HepG2 (cell line): Measurements from ENCODE around the gene OR6S1. TPM values are rescaled to one million over a fixed set of nuclear protein-coding genes. Genes with fewer than 3 reads are reported as not detected.
A peak's percentile ranks its signal among the peaks of the same experiment; 100 is the strongest.

Experiments used
- CENPT ChIP-seq: sonication (generic); formaldehyde crosslinking; IDR thresholded peaks from 2 replicates; pipeline ENCODE4 v1.8.0; 2022; ENCODE audit warnings: low read depth, mild to moderate bottlenecking, moderate library complexity, missing genetic modification reagents
- EEA1 ChIP-seq: sonication (generic); formaldehyde crosslinking; IDR thresholded peaks from 2 replicates; pipeline ENCODE4 v1.5.1; 2020; ENCODE audit warnings: mild to moderate bottlenecking, missing genetic modification reagents, borderline replicate concordance
- ELF1 ChIP-seq: sonication (generic); formaldehyde crosslinking; IDR thresholded peaks from 2 replicates; pipeline ENCODE4 v1.4.0; 2020; ENCODE audit warnings: missing genetic modification reagents
- FOXP1 ChIP-seq, 2 experiments: fragments of 450-650 bp in 1 of 2; IDR thresholded peaks; 2 replicates each; pipeline ENCODE4 v1.6.1; 2017 to 2018; ENCODE audit warnings: antibody characterized with exemption in 1 of 2
- KLF11 ChIP-seq: IDR thresholded peaks from 2 replicates; pipeline ENCODE4 v1.6.1; 2016; ENCODE audit warnings: missing compliant biosample characterization
- RARG ChIP-seq: sonication (generic); formaldehyde crosslinking; IDR thresholded peaks from 2 replicates; pipeline ENCODE4 v1.4.0; 2020; ENCODE audit warnings: low read depth, mild to moderate bottlenecking, missing genetic modification reagents
- RFX5 ChIP-seq: IDR thresholded peaks from 2 replicates; pipeline ENCODE4 v1.6.1; 2011; ENCODE audit warnings: low read depth, low read length, improper control_type of control experiment
- SAP130 ChIP-seq: IDR thresholded peaks from 2 replicates; pipeline ENCODE4 v1.6.1; 2016; ENCODE audit warnings: low read depth
- SIX1 ChIP-seq: sonication (generic); formaldehyde crosslinking; IDR thresholded peaks from 2 replicates; pipeline ENCODE4 v1.4.0; 2020; ENCODE audit warnings: missing genetic modification reagents, borderline replicate concordance
- SNAPC2 ChIP-seq: sonication (generic); formaldehyde crosslinking; IDR thresholded peaks from 2 replicates; pipeline ENCODE4 v1.8.1; 2022; ENCODE audit warnings: mild to moderate bottlenecking, missing genetic modification reagents
- TFDP1 ChIP-seq: IDR thresholded peaks from 2 replicates; pipeline ENCODE4 v1.6.1; 2016; ENCODE audit warnings: missing compliant biosample characterization, missing genetic modification reagents, borderline replicate concordance
- ZKSCAN5 ChIP-seq: sonication (generic); formaldehyde crosslinking; IDR thresholded peaks from 2 replicates; pipeline ENCODE4 v1.5.1; 2020; ENCODE audit warnings: mild to moderate bottlenecking, missing genetic modification reagents
- ZNF12 ChIP-seq: sonication (generic); formaldehyde crosslinking; IDR thresholded peaks from 2 replicates; pipeline ENCODE4 v1.5.0; 2020; ENCODE audit warnings: missing genetic modification reagents
- ZNF414 ChIP-seq: sonication (generic); formaldehyde crosslinking; IDR thresholded peaks from 2 replicates; pipeline ENCODE4 v1.5.0; 2020; ENCODE audit warnings: missing genetic modification reagents
- ZNF510 ChIP-seq: sonication (generic); formaldehyde crosslinking; IDR thresholded peaks from 2 replicates; pipeline ENCODE4 v1.4.0; 2020; ENCODE audit warnings: low read depth, mild to moderate bottlenecking, missing genetic modification reagents
- ZNF569 ChIP-seq: sonication (generic); formaldehyde crosslinking; IDR thresholded peaks from 2 replicates; pipeline ENCODE4 v1.5.0; 2020; ENCODE audit warnings: mild to moderate bottlenecking, missing genetic modification reagents, moderate library complexity, borderline replicate concordance
- ZNF670 ChIP-seq: sonication (generic); formaldehyde crosslinking; IDR thresholded peaks from 2 replicates; pipeline ENCODE4 v1.8.0; 2022; ENCODE audit warnings: mild to moderate bottlenecking, missing genetic modification reagents, borderline replicate concordance
- ZNF782 ChIP-seq: sonication (generic); formaldehyde crosslinking; IDR thresholded peaks from 2 replicates; pipeline ENCODE4 v1.4.0; 2020; ENCODE audit warnings: missing genetic modification reagents, mild to moderate bottlenecking, borderline replicate concordance
- polyA plus RNA-seq, 8 experiments: library from polyadenylated mRNA; depleted of rRNA in 3 of 8; stranded (reverse) in 7 of 8; unstranded in 1 of 8; fragments of >200 nt; fragmentation: Illumina TruSeq in 4 of 8; extraction: Trizol in 4 of 8; gene quantifications; 2 replicates each; pipeline versions ENCODE4 v1.2.1 to v1.2.3, GENCODE V29; 2011 to 2016; ENCODE audit warnings: low read depth in 4 of 8, missing spikeins in 1 of 8, mixed read lengths in 1 of 8; ENCODE audit not compliant: insufficient read depth in 1 of 8
- total RNA-seq, 5 experiments: library from RNA; depleted of rRNA; stranded (reverse); fragments of >200 nt; fragmentation: Illumina TruSeq; extraction: Trizol; gene quantifications; 2 replicates each; pipeline ENCODE4 v1.2.3, GENCODE V29; 2016; ENCODE audit warnings: low read depth in 1 of 5
- TF ChIP-seq, protein P1 (sequence below): sonication (generic); formaldehyde crosslinking; conservative IDR thresholded peaks from 2 replicates; pipeline ENCODE4 v1.8.1; 2023; ENCODE audit warnings: missing genetic modification reagents
- TF ChIP-seq, protein P2 (sequence below): IDR thresholded peaks from 2 replicates; pipeline ENCODE4 v1.4.0; 2020; ENCODE audit warnings: mild to moderate bottlenecking, missing genetic modification reagents
- TF ChIP-seq, protein P3 (sequence below): sonication (generic); formaldehyde crosslinking; IDR thresholded peaks from 2 replicates; pipeline ENCODE4 v1.4.0; 2020; ENCODE audit warnings: missing genetic modification reagents, borderline replicate concordance

OR6S1 gene
- total and polyA plus RNA-seq, 2 of the 13 experiments (the other 11 are each of a cell fraction or from before 2014, with no cell fraction given) = 0.09 TPM; not detected in 1

DNA sequence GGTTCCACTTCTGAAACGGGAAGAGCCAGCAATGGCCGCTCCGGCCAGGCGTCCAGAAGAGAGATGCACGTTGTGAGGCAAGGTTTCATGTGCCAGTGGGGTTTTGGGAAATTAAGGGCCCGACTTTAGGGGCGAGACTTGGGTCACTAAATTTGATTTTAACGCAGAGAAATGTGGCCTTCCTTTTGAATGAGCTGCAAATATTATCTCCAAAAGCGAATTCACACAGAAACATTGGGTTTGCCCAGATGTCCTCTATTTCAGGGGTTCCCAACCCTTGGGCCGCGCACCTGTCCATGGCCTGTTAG, 40.6 kb upstream of the OR6S1 start (continued):
- TF ChIP-seq TFDP1 (0 out of 2 replicates have a peak, but pooled peaks have one; percentile 5), SAP130 (no peak), SIX1 (no peak), KLF11 (CRISPR knock-in tag) (no peak), ZNF670 (CRISPR knock-in tag) (peak; percentile 11; the same call in 1 of the 2 replicates), SNAPC2 (CRISPR knock-in tag) (no peak), EEA1 (CRISPR knock-in tag) (no peak), RARG (CRISPR knock-in tag) (no peak), RFX5 (no peak), ZNF414 (0 out of 2 replicates have a peak, but pooled peaks have one; percentile 39), ZKSCAN5 (CRISPR knock-in tag) (no peak), FOXP1 (IDR thresholded peaks at IDR 0.05) (no peak), FOXP1 (CRISPR knock-in tag; IDR thresholded peaks at IDR 0.05) (no peak), ELF1 (no peak), ZNF569 (no peak; the same call in 1 of the 2 replicates), ZNF782 (CRISPR knock-in tag) (no peak), CENPT (CRISPR knock-in tag) (no peak), ZNF510 (CRISPR knock-in tag) (no peak), ZNF12 (CRISPR knock-in tag) (peak; percentile 38; the same call in 1 of the 2 replicates)
- TF ChIP-seq, protein P1, sequence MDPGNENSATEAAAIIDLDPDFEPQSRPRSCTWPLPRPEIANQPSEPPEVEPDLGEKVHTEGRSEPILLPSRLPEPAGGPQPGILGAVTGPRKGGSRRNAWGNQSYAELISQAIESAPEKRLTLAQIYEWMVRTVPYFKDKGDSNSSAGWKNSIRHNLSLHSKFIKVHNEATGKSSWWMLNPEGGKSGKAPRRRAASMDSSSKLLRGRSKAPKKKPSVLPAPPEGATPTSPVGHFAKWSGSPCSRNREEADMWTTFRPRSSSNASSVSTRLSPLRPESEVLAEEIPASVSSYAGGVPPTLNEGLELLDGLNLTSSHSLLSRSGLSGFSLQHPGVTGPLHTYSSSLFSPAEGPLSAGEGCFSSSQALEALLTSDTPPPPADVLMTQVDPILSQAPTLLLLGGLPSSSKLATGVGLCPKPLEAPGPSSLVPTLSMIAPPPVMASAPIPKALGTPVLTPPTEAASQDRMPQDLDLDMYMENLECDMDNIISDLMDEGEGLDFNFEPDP (CRISPR knock-in tag) = 0 out of 2 replicates have a peak, but pooled peaks have one; percentile 27
- TF ChIP-seq, protein P2, sequence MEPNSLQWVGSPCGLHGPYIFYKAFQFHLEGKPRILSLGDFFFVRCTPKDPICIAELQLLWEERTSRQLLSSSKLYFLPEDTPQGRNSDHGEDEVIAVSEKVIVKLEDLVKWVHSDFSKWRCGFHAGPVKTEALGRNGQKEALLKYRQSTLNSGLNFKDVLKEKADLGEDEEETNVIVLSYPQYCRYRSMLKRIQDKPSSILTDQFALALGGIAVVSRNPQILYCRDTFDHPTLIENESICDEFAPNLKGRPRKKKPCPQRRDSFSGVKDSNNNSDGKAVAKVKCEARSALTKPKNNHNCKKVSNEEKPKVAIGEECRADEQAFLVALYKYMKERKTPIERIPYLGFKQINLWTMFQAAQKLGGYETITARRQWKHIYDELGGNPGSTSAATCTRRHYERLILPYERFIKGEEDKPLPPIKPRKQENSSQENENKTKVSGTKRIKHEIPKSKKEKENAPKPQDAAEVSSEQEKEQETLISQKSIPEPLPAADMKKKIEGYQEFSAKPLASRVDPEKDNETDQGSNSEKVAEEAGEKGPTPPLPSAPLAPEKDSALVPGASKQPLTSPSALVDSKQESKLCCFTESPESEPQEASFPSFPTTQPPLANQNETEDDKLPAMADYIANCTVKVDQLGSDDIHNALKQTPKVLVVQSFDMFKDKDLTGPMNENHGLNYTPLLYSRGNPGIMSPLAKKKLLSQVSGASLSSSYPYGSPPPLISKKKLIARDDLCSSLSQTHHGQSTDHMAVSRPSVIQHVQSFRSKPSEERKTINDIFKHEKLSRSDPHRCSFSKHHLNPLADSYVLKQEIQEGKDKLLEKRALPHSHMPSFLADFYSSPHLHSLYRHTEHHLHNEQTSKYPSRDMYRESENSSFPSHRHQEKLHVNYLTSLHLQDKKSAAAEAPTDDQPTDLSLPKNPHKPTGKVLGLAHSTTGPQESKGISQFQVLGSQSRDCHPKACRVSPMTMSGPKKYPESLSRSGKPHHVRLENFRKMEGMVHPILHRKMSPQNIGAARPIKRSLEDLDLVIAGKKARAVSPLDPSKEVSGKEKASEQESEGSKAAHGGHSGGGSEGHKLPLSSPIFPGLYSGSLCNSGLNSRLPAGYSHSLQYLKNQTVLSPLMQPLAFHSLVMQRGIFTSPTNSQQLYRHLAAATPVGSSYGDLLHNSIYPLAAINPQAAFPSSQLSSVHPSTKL (CRISPR knock-in tag) = no peak
- TF ChIP-seq, protein P3, sequence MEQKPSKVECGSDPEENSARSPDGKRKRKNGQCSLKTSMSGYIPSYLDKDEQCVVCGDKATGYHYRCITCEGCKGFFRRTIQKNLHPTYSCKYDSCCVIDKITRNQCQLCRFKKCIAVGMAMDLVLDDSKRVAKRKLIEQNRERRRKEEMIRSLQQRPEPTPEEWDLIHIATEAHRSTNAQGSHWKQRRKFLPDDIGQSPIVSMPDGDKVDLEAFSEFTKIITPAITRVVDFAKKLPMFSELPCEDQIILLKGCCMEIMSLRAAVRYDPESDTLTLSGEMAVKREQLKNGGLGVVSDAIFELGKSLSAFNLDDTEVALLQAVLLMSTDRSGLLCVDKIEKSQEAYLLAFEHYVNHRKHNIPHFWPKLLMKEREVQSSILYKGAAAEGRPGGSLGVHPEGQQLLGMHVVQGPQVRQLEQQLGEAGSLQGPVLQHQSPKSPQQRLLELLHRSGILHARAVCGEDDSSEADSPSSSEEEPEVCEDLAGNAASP (CRISPR knock-in tag) = no peak
